K562 (cell line): Measurements from ENCODE around the gene SVBP. TPM values are rescaled to one million over a fixed set of nuclear protein-coding genes. Genes with fewer than 3 reads are reported as not detected.
A peak's percentile ranks its signal among the peaks of the same experiment; 100 is the strongest.

Experiments
- ATAC-seq: fragments of 200-7000 bp; cut with Tn5 transposase; 3 replicates; pipeline ENCODE4 v1.9.1; 2020; ENCODE audit warnings: moderate library complexity
- BruUV-seq: library from RNA; stranded (reverse); fragments of 400-500 nt; replicated peaks from 2 replicates; lab custom pipeline; 2021; lab: Mats Ljungman, UMichigan
- CTCF ChIA-PET: fragments of 300-600 bp; formaldehyde crosslinking; extraction: SDS; loops from one replicate; lab custom pipeline; 2021; ENCODE audit warnings: low intra/inter-chr PET ratio; lab: Yijun Ruan, JAX
- POLR2A ChIA-PET: fragments of 300-600, 350-650 bp; sonication (Branson Sonifier 250); formaldehyde crosslinking; extraction: SDS; loops from one replicate; lab custom pipeline; 2021; ENCODE audit warnings: antibody characterized with exemption, inconsistent platforms; lab: Yijun Ruan, JAX
- DNase-seq, 4 experiments: peaks; one replicate each; pipeline versions ENCODE4 v3.0.0 to v3.0.0-alpha.2; 2011 to 2018; ENCODE audit warnings: low spot score in 3 of 4, mixed read lengths in 3 of 4; ENCODE audit errors: extremely low read depth in 1 of 4
- FAIRE-seq: peaks from 2 replicates; lab custom pipeline; 2011; peaks lifted over from hg19 to GRCh38; lab: Jason Lieb, UNC
- H2AFZ ChIP-seq: 2 replicates; pipeline ENCODE4 v1.6.0; 2011; ENCODE audit warnings: low read depth, low read length, control low read depth, inconsistent platforms
- H3K27ac ChIP-seq: fragments of 200-600 bp; 3 replicates; pipeline ENCODE4 v1.8.0; 2011; ENCODE audit warnings: low read depth, mild to moderate bottlenecking, control low read depth, inconsistent platforms, low read length, moderate library complexity, mixed read lengths; ENCODE audit errors: extremely low read depth
- H3K27me3 ChIP-seq, 2 experiments: fragments of 300-600 bp in 1 of 2; 2 replicates in 1 of 2; 3 replicates in 1 of 2; pipeline versions ENCODE4 v1.6.0 to v1.8.0; 2011; ENCODE audit warnings: inconsistent platforms in 2 of 2, low read length in 2 of 2, mild to moderate bottlenecking in 1 of 2, mixed read lengths in 1 of 2, moderate library complexity in 1 of 2; ENCODE audit not compliant: control insufficient read depth in 2 of 2, insufficient read depth in 2 of 2
- H3K36me3 ChIP-seq: fragments of 300-600 bp; 3 replicates; pipeline ENCODE4 v1.8.0; 2011; ENCODE audit warnings: mild to moderate bottlenecking, low read length, inconsistent platforms; ENCODE audit not compliant: control insufficient read depth, insufficient read depth
- H3K4me1 ChIP-seq, 2 experiments: fragments of 200-600 bp in 1 of 2; replicated peaks in 1 of 2; 2 replicates in 1 of 2; 3 replicates in 1 of 2; pipeline versions ENCODE4 v1.5.1 to v1.8.0; 2011; ENCODE audit warnings: inconsistent platforms in 2 of 2, low read length in 2 of 2, mild to moderate bottlenecking in 1 of 2, mixed read lengths in 1 of 2, moderate library complexity in 1 of 2; ENCODE audit not compliant: control insufficient read depth in 2 of 2, insufficient read depth in 2 of 2
- H3K4me2 ChIP-seq: 2 replicates; pipeline ENCODE4 v1.6.1; 2011; ENCODE audit warnings: low read length, control low read depth, inconsistent platforms, mixed read lengths; ENCODE audit not compliant: insufficient read depth
- H3K4me3 ChIP-seq: fragments of 200-600 bp; sonication (generic), shearing (Covaris generic); 2 replicates; pipeline ENCODE4 v1.5.1; 2016; ENCODE audit warnings: control low read depth, inconsistent platforms
- H3K79me2 ChIP-seq: fragments of 200-600 bp; 3 replicates; pipeline ENCODE4 v1.8.0; 2011; ENCODE audit warnings: low read length, inconsistent platforms; ENCODE audit not compliant: control insufficient read depth, insufficient read depth
- H3K9ac ChIP-seq, 2 experiments: 2 replicates each; pipeline versions ENCODE4 v1.6.0 to v1.6.1; 2011; ENCODE audit warnings: low read depth in 2 of 2, low read length in 2 of 2, control low read depth in 1 of 2, inconsistent platforms in 1 of 2, mild to moderate bottlenecking in 1 of 2, mixed read lengths in 1 of 2; ENCODE audit not compliant: insufficient read depth in 1 of 2
- H3K9me1 ChIP-seq: one replicate; pipeline ENCODE4 v1.6.0; 2011; ENCODE audit warnings: inconsistent platforms, mild to moderate bottlenecking, low read length, moderate library complexity; ENCODE audit not compliant: control insufficient read depth, insufficient read depth
- H3K9me3 ChIP-seq: replicated peaks from 2 replicates; pipeline ENCODE4 v1.5.1; 2011; ENCODE audit warnings: low read depth, low read length, inconsistent platforms; ENCODE audit not compliant: control insufficient read depth, insufficient read depth
- H4K20me1 ChIP-seq: replicated peaks from 2 replicates; pipeline ENCODE4 v1.6.1; 2011; ENCODE audit warnings: low read length, inconsistent platforms, mixed read lengths; ENCODE audit not compliant: control insufficient read depth, insufficient read depth
- ADNP ChIP-seq: fragments of 200-800 bp; sonication (Bioruptor generic); IDR thresholded peaks from 2 replicates; pipeline ENCODE4 v1.6.1; 2016; ENCODE audit warnings: missing genetic modification characterization, missing compliant biosample characterization
- ARID1B ChIP-seq: fragments of 450-650 bp; IDR thresholded peaks from 2 replicates; pipeline ENCODE4 v1.6.1; 2016; ENCODE audit warnings: antibody characterized with exemption, mild to moderate bottlenecking, inconsistent platforms
- ATF1 ChIP-seq, 2 experiments: fragments of 450-650 bp in 1 of 2; IDR thresholded peaks; 2 replicates each; pipeline ENCODE4 v1.6.1; 2016; ENCODE audit warnings: missing compliant biosample characterization in 1 of 2, missing genetic modification characterization in 1 of 2
- CC2D1A ChIP-seq: fragments of 450-650 bp; IDR thresholded peaks from 2 replicates; pipeline ENCODE4 v1.6.1; 2017; ENCODE audit warnings: mild to moderate bottlenecking
- FOXJ3 ChIP-seq: sonication (generic); formaldehyde crosslinking; IDR thresholded peaks from 2 replicates; pipeline ENCODE4 v1.4.0; 2020; ENCODE audit warnings: mild to moderate bottlenecking, missing genetic modification reagents
- RBM15 ChIP-seq: fragments of 200-400 bp; formaldehyde crosslinking; IDR thresholded peaks from 2 replicates; pipeline ENCODE4 v1.6.1; 2018; ENCODE audit warnings: mild to moderate bottlenecking, low read length, moderate library complexity; ENCODE audit not compliant: insufficient read depth
- RBM25 ChIP-seq: fragments of 200-400 bp; formaldehyde crosslinking; IDR thresholded peaks from 2 replicates; pipeline ENCODE4 v1.6.1; 2018; ENCODE audit warnings: low read length, low read depth, moderate library complexity; ENCODE audit not compliant: severe bottlenecking
- RHOXF2B ChIP-seq: fragments of 250-450 bp; sonication (Bioruptor Pico); conservative IDR thresholded peaks from 2 replicates; pipeline ENCODE4 v1.5.1; 2021
- TAF9B ChIP-seq: fragments of 450-650 bp; IDR thresholded peaks from 2 replicates; pipeline ENCODE4 v1.6.1; 2018; ENCODE audit warnings: mild to moderate bottlenecking; ENCODE audit not compliant: partially characterized antibody
- TCF7 ChIP-seq: sonication (generic); IDR thresholded peaks from 2 replicates; pipeline ENCODE4 v1.6.1; 2016; ENCODE audit warnings: antibody characterized with exemption, borderline replicate concordance
- U2AF2 ChIP-seq: fragments of 200-400 bp; formaldehyde crosslinking; optimal IDR thresholded peaks from 2 replicates; pipeline ENCODE3; 2017; ENCODE audit warnings: low read depth, mild to moderate bottlenecking, low read length
- ZNF143 ChIP-seq: sonication (generic); formaldehyde crosslinking; IDR thresholded peaks from 2 replicates; pipeline ENCODE4 v1.9.0; 2022; ENCODE audit warnings: mild to moderate bottlenecking, missing genetic modification reagents
- ZNF165 ChIP-seq: fragments of 250-450 bp; sonication (Bioruptor Pico); IDR thresholded peaks from 2 replicates; pipeline ENCODE4 v1.4.0; 2020; ENCODE audit warnings: borderline replicate concordance
- ZNF77 ChIP-seq: fragments of 250-450 bp; sonication (Bioruptor Pico); IDR thresholded peaks from 2 replicates; pipeline ENCODE4 v1.5.0; 2020
- WGBS: fragments of 100-300 bp; shearing (Covaris generic); methylation state at CpG from one replicate; pipeline ENCODE4 v1.1.6; 2016; ENCODE audit warnings: low coverage, mixed read lengths; ENCODE audit not compliant: insufficient coverage; ENCODE audit errors: missing lambda C conversion rate; 5-methylcytosine and 5-hydroxymethylcytosine counted together
- in situ Hi-C: fragments of 300-500 bp; cut with MboI; formaldehyde crosslinking; loops from 4 replicates; pipeline ENCODE4 v1.15.0; 2018; ENCODE audit warnings: inconsistent platforms, mixed read lengths
- intact Hi-C: fragments of 100-400 bp; cut with micrococcal nuclease; formaldehyde crosslinking; loops from 2 replicates; pipeline ENCODE4 v1.14.2; 2022
- polyA plus RNA-seq, 8 experiments: library from polyadenylated mRNA; depleted of rRNA in 4 of 8; stranded (reverse) in 5 of 8; unstranded in 3 of 8; fragments of >200 nt; fragmentation: Nextera tagmentation in 2 of 8; fragmentation: Illumina TruSeq in 1 of 8; extraction: Ambion mirVana in 2 of 8; extraction: Trizol in 1 of 8; gene quantifications; 2 replicates each; pipeline versions ENCODE4 v1.2.1 to v1.2.3, GENCODE V29; 2011 to 2014; ENCODE audit warnings: inconsistent platforms in 1 of 8, missing spikeins in 1 of 8
- total RNA-seq, 7 experiments: library from RNA; depleted of rRNA in 6 of 7; stranded (reverse); fragments of >200 nt in 6 of 7; fragmentation: Illumina TruSeq in 2 of 7; extraction: Trizol in 2 of 7; gene quantifications; 2 replicates each; pipeline versions ENCODE4 v1.2.1 to v1.2.3, GENCODE V29; 2011 to 2021; ENCODE audit warnings: low replicate concordance in 1 of 7
- TF ChIP-seq, protein P1 (sequence below): sonication (generic); formaldehyde crosslinking; IDR thresholded peaks from 2 replicates; pipeline ENCODE4 v1.8.0; 2022; ENCODE audit warnings: mild to moderate bottlenecking, missing genetic modification reagents
- TF ChIP-seq, protein P2 (sequence below): sonication (generic); formaldehyde crosslinking; IDR thresholded peaks from 2 replicates; pipeline ENCODE4 v1.9.0; 2022; ENCODE audit warnings: mild to moderate bottlenecking, missing genetic modification reagents
- TF ChIP-seq, protein P3 (sequence below), 2 experiments: fragments of 450-650 bp in 1 of 2; sonication (generic) in 1 of 2; formaldehyde crosslinking in 1 of 2; IDR thresholded peaks in 1 of 2; conservative IDR thresholded peaks in 1 of 2; 2 replicates each; pipeline versions ENCODE4 v1.6.1 to v1.8.1; 2016 to 2023; ENCODE audit warnings: mild to moderate bottlenecking in 2 of 2, moderate library complexity in 2 of 2, inconsistent platforms in 1 of 2, missing genetic modification reagents in 1 of 2
- TF ChIP-seq, protein P4 (sequence below): fragments of 450-650 bp; IDR thresholded peaks from 2 replicates; pipeline ENCODE4 v1.6.1; 2016; ENCODE audit warnings: borderline replicate concordance

The SVBP gene
- total and polyA plus RNA-seq, 9 of the 15 experiments (the other 6 are each of a cell fraction or from before 2014, with no cell fraction given), result 31.7 to 49.7 (median 40.0) TPM

DNA sequence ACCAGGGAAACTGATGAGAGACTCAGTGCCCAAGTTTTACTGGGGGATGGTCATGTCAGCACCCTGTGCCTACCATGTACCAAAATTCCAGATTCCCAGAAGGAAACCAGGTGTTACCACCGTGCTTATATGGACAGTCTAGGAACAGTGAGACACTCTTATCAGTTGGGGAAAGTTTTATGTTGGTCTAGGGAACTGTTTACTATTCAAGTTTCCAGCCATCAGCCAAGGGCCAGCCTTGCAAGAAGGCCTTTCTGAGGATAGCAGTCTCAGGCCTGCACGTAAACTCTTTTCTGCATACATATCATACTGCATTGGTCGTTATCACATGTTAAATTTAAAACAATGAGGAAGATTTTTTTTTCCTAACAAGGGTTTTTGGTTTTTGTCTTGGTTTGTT, 19.8 kb downstream of the SVBP start:
- no peak overlapping the region for H3K4me2 ChIP-seq
- H3K9me3 ChIP-seq, result no peaks in the 10 kb centered on the region
- POLR2A ChIA-PET, result interaction anchor here (0.6 kb wide), 1 partner anchor 9 kb away, joined by 3 read pairs; no protein-coding TSS in a partner anchor
- 0 out of 3 replicates have a peak, but pooled peaks have one; percentile 19 for ATAC-seq
- H3K9ac ChIP-seq, result no peak overlapping the region
- intact Hi-C loops, result no loop called here
- no peak overlapping the region for H2AFZ ChIP-seq
- no peaks in the 10 kb centered on the region for H4K20me1 ChIP-seq
- CTCF ChIA-PET, result no interaction called here
- no peak overlapping the region for H3K4me3 ChIP-seq
- DNase-seq, result no peak
- BruUV-seq, result no TSS peak
- no peaks in the 10 kb centered on the region for H3K79me2 ChIP-seq
- no peak for FAIRE-seq
- no peaks in the 10 kb centered on the region for H3K9me1 ChIP-seq
- in situ Hi-C loops, result no loop called here
- 45% methylated on average over 3 of the region's 3 CpGs for WGBS
- H3K4me1 ChIP-seq, result peaks cover 0 to 12% of the 10 kb centered on the region in 2 experiments; a peak in 4 of 5 replicates
- no peak overlapping the region for H3K27ac ChIP-seq
- no peaks in the 10 kb centered on the region for H3K36me3 ChIP-seq
- H3K27me3 ChIP-seq, result no peaks in the 10 kb centered on the region
- TF ChIP-seq ZNF143 (CRISPR knock-in tag) (no peak), U2AF2 (no peak), TAF9B (no peak), RBM25 (no peak), RHOXF2B (no peak), TCF7 (no peak), ATF1 (CRISPR knock-in tag; IDR thresholded peaks at IDR 0.05) (no peak), ATF1 (tag; IDR thresholded peaks at IDR 0.05) (no peak), ZNF165 (no peak), ADNP (tag) (no peak), CC2D1A (no peak), ARID1B (no peak), ZNF77 (no peak), RBM15 (no peak), FOXJ3 (CRISPR knock-in tag) (no peak)
- TF ChIP-seq, protein P1, sequence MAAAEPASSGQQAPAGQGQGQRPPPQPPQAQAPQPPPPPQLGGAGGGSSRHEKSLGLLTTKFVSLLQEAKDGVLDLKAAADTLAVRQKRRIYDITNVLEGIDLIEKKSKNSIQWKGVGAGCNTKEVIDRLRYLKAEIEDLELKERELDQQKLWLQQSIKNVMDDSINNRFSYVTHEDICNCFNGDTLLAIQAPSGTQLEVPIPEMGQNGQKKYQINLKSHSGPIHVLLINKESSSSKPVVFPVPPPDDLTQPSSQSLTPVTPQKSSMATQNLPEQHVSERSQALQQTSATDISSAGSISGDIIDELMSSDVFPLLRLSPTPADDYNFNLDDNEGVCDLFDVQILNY (CRISPR knock-in tag), result no peak
- TF ChIP-seq, protein P2, sequence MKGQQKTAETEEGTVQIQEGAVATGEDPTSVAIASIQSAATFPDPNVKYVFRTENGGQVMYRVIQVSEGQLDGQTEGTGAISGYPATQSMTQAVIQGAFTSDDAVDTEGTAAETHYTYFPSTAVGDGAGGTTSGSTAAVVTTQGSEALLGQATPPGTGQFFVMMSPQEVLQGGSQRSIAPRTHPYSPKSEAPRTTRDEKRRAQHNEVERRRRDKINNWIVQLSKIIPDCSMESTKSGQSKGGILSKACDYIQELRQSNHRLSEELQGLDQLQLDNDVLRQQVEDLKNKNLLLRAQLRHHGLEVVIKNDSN (CRISPR knock-in tag), result no peak
- TF ChIP-seq, protein P3, sequence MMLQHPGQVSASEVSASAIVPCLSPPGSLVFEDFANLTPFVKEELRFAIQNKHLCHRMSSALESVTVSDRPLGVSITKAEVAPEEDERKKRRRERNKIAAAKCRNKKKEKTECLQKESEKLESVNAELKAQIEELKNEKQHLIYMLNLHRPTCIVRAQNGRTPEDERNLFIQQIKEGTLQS (IDR thresholded peaks at IDR 0.05), result no peak
- TF ChIP-seq, protein P3 (CRISPR knock-in tag; conservative IDR thresholded peaks at IDR 0.05), result no peak
- TF ChIP-seq, protein P4, sequence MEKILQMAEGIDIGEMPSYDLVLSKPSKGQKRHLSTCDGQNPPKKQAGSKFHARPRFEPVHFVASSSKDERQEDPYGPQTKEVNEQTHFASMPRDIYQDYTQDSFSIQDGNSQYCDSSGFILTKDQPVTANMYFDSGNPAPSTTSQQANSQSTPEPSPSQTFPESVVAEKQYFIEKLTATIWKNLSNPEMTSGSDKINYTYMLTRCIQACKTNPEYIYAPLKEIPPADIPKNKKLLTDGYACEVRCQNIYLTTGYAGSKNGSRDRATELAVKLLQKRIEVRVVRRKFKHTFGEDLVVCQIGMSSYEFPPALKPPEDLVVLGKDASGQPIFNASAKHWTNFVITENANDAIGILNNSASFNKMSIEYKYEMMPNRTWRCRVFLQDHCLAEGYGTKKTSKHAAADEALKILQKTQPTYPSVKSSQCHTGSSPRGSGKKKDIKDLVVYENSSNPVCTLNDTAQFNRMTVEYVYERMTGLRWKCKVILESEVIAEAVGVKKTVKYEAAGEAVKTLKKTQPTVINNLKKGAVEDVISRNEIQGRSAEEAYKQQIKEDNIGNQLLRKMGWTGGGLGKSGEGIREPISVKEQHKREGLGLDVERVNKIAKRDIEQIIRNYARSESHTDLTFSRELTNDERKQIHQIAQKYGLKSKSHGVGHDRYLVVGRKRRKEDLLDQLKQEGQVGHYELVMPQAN, result no peak
